HTERT RPE-1 (cell line): ENCODE measurements around the gene RFESD.

ENCODE experiments used
- in situ Hi-C: fragments of 300-500 bp; cut with MboI; formaldehyde crosslinking; loops from 4 replicates; pipeline ENCODE4 v1.14.3; 2020; ENCODE audit warnings: low sequenced_read_pairs

The RFESD gene

DNA sequence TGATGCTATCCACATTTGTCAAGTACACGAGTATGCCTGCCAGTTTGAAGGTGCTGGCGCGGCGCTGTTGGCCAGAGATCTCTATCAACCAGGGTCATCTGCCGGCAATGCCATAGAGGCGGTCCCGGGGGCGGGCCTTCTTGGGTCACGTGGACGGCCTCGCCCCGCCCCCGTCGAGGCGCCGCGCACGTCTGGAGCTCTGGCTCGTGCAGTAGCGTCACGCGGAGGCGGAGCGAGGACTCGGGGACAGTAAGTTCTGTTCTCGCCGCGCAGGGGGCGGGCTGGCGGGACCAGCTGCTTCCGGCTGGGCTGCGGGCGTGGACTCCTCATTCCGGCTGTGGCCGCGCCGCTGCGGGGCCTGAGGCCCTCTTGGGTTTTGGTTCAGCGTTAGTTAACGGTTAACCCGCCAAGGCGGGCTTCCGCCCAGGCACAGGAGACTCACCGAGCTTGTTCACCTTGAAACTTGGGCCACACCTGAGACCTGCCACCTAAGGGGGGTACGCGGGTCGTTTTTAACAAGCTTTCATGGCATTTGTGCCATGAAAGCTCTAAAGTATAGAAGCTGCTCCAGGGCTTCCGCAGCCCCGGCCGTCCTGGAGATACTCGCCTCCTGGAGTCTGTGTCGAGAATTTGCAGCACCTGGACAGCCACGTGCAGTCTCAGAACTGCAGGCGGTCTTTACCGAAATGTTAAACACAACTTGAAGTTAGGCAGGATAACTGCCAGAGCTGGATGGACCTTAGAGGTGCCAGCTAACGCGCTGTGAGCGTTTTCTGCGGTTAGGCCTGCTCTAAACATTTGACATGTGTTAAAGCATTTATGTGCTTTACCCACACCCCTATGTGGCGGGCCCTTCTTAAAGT, at the start of gene RFESD:
RFESD (plus strand) TSS at position 209 of the 863 bp plus-strand sequence. CDS start 5,495 bp downstream, outside the sequence.
- in situ Hi-C loops, result no loop called here

DNA sequence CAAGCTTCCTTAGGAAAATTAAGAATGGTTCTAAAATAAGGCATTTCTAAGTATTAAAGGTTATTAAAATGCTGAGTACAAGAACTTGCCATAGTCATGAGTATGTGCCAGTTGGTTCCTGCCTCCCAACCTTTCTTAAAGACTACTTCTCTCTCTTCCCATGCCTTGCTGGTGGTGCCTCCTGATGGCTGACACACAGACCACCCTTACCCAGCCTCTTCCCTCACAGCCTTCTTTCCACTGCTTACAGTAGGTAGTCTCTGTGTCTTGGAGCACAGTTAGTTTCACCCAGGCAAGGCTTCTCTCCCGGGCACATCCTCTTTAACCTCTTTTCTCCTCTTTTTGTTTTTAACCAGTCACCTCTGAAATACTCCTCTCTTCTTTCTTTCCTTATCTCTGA, 47.3 kb upstream of the RFESD start:
- in situ Hi-C loops, result no loop called here

DNA sequence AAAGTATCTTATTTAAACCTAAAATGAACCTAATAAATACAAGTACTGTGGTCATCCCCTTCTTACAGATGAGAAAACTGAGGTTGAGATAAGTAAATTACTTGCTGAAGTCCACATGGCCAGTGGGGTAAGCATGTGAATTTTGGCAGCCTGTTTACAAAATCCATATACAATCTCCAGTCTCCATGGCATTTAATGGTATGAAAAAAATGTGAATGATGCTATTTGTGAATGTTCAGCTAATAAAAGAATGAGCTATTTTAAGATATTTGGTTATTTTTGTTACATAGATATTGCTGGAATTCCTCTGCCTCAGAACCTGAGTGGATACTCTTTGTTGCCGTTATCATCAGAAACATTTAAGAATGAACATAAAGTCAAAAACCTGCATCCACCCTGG, 46.0 kb upstream of the RFESD start:
- in situ Hi-C loops, result no loop called here

DNA sequence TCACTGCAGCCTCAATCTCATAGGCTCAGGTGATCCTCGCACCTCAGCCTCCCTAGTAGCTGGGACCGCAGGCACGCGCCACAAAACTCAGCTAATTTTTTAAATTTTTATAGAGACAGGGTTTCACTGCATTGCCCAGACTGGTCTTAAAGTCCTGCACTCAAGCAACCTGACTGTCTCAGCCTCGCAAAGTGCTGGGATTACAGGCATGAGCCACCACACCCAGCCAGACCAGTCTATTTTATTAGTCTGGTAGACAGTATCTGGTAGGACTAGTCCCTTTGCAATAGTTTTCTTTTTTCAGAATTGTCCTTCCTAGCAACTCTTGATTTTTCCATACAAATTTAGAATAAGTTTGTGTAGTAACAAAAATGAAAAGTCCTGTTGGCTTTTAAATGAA, 40.8 kb upstream of the RFESD start:
- in situ Hi-C loops, result no loop called here

DNA sequence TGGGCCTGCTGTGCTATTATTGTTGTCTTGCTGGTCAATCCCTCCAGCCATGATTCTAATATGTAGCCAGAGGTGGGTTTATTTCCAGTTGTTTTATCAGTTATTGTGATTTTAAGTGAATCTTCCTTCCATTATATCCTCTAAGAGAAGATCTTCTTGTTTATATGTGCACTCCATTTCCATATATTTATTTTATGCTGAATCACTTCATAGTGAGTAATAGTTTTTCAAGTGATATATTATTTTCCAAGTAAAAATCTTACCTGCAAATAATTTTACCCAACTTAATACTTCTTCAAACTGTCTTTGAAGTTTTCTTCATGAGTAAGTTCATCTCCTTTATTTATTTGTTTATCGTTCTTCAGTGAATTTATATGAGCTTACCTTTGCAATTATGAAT, 40.2 kb upstream of the RFESD start:
- in situ Hi-C loops, result no loop called here

DNA sequence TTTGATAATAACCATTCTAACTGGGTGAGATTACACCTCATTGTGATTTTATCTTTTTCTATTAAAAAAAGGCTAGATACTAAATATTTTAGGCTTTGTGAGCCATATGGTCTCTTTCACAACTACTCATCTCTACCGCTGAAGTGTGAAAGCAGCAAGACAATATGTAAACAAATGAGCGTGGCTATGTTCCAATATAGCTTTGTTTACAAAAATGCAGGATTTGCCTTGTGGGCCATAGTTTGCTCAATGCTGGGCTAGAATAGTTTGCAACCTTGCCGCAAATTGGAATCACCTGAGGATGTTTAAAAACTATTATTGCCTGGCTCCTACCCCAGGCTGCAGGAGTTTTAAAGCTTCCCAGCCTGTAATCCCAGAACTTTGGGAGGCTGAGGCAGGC, 36.9 kb upstream of the RFESD start:
- in situ Hi-C loops, result no loop called here

DNA sequence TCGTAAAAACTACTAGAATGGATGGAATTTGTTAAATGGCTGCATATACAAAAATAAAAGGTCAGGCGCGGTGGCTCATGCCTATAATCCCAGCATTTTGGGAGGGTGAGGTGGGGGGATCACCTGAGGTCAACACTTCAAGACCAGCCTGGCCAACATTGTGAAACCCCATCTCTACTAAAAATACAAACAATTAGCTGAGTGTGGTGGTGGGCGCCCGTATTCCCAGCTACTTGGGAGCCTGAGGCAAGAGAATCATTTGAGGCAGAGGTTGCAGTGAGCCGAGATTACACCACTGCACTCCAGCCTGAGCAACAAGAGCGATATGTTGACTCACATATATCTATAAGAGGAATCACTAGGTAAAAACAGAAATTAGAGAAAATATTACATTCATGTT, 36.0 kb upstream of the RFESD start:
- in situ Hi-C loops, result no loop called here

DNA sequence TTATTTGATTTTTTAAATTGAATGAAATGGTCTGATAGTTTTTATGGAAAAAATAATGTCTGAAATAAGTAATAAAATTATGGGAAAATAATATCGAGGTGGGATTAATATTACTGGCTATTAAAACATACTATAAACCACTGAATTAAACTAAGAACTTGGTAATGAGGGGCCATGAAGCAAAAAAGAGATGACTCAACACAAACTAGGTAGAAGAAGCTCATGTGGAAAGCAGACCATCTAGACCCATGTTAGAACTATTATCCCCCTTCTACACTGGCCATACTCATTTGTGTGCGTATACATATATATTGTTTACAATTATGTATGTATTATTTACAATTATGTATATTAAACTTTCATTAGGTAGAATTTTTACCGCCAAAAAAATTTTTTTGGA, 35.2 kb upstream of the RFESD start:
- in situ Hi-C loops, result no loop called here

DNA sequence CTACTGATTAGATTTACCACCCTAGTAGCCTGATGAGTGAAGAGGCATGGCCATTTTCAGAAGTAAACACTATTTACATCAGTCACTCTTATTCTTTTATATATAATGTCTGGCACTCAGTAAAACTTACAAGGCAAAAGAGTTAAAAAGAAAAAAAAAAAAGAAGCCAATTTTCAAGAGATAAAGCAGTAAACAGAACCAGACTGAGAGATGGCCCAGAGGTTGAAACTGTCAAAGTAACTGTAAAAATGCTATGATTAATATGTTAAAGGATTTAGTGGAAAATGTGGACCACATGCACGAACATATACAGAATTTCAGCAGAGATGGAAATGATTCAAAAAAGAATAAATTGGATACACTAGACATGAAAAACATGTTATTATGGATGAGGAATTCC, 33.1 kb upstream of the RFESD start:
- in situ Hi-C loops, result no loop called here

DNA sequence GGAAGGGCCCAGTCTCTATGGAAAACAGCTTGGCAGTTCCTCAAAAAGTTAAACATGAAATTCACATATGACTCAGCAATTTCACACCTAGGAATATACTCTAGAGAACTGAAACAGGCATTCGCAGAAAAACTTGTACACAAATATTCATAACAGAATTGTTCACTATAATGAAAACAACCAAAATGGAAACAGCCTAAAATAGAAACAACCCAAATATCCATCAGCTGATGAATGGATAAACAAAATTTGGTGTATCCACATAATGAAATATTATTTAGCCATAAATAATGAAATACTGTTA, 31.5 kb upstream of the RFESD start:
- in situ Hi-C loops, result no loop called here

DNA sequence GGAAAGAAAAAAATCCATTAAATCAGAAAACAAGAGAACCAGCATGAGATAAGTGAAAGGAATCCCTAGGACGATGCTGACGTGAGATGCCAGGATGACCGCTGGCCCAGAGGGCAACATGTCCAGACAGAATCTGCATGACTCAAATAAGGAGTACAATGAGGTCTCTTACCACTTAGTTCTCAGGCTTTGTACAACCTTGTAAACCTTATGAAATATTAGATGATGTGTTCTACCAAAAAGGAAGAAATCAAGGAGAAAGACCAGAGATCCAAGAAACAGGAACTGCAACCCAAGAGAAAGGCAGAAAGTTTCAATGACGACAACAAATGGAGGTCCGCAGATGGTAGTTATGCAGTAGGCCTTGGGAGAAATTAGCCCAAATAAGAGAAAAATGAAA, 29.5 kb upstream of the RFESD start:
- in situ Hi-C loops, result no loop called here

DNA sequence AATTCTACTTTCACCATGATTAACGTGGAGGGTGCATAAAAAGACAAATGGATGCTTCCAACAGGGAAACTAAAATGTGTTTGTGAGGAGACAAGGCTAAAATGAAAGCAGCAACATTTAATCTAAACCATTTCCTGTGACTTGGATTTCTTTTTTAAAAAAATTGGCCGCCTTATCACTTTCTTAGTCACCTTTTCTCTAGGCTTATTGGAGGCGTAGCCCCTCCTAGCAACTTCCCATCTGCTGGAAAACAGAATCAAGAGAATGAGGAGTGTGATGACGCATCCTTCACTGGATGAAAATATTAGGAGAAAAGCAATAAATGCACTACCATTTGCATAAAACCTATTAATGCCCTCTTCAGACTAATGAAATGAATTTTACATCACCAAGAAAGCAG, 27.5 kb upstream of the RFESD start:
- in situ Hi-C loops, result no loop called here

DNA sequence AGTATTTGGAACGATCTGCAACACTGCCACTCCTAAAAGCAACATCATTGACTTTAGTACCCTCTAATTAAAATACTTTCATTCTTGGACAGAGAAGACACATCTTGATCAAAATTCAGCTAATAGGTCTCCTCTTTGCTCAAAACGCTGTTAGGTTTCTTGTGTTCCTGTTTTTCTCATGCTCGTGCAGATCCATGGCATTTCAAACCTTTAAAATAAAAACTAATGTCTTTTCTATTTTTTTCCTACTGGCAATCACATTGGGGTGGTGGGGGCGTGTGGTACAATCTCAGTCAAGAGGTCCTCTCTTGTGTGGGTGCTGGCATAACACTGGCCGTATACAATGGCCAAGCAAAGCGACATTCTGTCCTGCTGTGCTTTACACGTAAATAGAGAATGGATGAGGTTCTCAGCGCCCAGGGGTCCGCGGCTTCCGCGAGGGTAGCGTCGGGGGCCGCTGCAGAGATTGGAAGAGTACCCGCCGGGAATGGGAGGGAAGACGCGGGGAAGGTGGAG, 27.0 kb upstream of the RFESD start:
- in situ Hi-C loops, result no loop called here

DNA sequence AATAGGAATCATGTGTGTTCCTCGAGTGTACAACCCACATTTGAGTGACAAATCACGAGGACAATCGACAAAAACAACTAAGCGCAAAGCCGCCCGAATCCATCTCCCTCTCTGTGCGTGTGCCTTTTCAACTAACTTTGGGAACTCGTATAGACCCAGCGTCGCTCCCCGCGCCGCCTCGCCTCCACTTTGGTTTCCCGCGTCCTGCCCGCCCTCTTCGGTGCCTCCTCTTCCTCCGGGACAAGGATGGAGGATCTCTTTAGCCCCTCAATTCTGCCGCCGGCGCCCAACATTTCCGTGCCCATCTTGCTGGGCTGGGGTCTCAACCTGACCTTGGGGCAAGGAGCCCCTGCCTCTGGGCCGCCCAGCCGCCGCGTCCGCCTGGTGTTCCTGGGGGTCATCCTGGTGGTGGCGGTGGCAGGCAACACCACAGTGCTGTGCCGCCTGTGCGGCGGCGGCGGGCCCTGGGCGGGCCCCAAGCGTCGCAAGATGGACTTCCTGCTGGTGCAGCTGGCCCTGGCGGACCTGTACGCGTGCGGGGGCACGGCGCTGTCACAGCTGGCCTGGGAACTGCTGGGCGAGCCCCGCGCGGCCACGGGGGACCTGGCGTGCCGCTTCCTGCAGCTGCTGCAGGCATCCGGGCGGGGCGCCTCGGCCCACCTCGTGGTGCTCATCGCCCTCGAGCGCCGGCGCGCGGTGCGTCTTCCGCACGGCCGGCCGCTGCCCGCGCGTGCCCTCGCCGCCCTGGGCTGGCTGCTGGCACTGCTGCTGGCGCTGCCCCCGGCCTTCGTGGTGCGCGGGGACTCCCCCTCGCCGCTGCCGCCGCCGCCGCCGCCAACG, 26.3 kb upstream of the RFESD start, which contains the start of gene GPR150:
GPR150 (plus strand) TSS at position 58 of the 840 bp plus-strand sequence; CDS start at position 247, 189 bp downstream.
- in situ Hi-C loops, result no loop called here

DNA sequence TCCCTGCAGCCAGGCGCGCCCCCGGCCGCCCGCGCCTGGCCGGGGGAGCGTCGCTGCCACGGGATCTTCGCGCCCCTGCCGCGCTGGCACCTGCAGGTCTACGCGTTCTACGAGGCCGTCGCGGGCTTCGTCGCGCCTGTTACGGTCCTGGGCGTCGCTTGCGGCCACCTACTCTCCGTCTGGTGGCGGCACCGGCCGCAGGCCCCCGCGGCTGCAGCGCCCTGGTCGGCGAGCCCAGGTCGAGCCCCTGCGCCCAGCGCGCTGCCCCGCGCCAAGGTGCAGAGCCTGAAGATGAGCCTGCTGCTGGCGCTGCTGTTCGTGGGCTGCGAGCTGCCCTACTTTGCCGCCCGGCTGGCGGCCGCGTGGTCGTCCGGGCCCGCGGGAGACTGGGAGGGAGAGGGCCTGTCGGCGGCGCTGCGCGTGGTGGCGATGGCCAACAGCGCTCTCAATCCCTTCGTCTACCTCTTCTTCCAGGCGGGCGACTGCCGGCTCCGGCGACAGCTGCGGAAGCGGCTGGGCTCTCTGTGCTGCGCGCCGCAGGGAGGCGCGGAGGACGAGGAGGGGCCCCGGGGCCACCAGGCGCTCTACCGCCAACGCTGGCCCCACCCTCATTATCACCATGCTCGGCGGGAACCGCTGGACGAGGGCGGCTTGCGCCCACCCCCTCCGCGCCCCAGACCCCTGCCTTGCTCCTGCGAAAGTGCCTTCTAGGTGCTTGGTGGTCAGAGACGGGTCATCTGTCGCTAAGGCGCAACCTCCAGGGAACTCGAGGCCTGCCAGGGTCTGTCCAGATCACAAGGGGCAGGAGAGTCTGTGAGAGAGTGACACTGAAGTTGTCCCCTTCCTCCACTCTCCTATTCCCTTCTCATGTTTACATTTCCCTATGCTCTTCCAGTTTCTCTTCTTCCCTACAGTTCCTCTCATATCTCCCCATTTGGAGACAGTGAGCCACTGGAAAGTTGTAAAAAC, 25.4 kb upstream of the RFESD start:
- in situ Hi-C loops, result no loop called here

DNA sequence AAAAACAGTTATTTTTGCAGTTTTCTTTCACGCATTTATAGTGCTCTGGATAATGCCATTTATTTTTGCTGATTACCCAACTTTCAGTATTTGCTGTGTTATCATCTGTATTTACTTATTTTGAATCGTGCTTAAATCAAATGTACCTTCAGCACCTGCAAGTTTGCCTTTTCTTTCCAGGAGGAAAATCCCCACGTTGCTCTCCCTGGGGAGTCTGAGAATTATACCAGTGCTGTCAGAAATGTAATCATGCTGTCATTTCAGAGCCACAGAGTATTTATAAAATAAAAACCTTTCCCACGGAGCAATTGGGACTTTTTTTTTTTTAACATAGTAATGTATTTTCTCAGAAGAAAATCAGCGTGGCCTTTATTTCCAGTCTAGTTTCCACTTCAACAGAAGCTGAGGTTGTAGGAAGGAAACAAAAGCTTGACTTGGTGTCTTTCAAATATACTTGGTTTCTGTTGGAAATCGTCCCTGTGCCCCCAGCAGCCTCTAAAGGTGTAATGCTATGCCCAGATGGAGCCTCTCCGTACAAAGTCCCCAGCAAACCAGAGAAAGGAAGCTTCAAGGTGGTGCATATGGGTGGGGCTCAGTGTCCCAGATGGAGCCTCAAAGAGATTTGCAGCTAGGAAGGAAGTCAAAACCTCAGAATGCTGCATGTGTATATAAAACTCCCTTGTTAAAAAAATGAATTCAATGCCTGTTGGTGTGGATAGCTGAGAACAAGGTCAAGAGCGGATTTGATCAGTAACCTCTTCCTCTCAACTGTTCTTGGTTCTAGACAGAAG, 24.5 kb upstream of the RFESD start:
- in situ Hi-C loops, result no loop called here

DNA sequence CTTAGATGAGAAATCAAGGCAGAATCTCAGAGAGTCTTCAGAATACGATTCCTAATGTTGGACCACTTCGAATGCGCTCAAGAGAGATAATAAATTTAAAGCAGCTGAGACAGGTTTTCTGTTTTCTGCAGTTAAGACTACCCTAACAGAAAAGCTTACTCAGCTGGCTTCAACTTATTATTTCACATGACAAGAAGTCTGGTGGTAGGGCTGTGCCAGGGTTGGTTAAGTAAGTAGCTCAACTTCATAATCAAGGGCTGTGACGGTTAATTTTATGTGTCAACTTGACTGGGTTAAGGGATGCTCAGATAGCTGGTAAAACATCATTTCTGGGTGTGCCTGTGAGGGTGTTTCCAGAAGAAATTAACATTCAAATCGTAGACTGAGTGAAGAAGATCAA, 22.9 kb upstream of the RFESD start:
- in situ Hi-C loops, result no loop called here

DNA sequence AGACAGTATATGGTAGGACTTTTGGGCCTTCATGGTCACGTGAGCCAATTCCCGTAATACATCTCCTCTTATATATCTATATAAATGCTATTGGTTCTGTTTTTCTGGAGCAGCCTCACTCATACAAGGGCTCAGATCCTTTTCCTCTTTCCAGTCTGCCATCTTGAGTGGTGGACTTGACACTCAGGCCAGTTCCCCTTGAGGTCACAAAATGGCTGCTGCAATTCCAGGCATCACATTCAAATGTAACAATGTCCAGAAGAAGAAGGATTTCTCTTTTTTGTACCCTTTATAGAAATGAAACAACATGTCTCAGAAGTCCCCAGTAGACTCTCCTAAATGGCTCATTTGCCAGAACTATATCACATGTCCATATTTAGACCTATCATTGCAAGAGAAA, 22.2 kb upstream of the RFESD start:
- in situ Hi-C loops, result no loop called here

DNA sequence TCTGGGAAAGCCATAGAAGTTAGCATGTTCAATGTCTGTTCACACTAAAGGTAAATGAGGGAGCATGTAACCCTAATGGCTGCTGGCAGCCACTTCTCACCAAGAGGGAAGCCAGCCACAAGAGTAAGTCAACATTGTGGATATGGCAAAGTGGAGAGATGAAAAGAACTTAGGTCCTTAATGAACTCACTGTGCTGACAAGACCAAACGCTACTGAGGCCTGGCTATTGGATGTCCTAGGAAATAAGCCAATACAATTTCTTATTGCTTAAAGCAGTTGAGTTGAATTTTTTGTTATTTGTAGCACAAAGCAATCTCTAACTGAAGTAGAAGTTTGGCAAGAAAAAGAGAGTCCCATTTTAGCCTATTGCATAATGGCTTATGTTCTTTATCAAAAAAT, 19.9 kb upstream of the RFESD start:
- in situ Hi-C loops, result no loop called here
